Endometrial microvascular endothelial cells (primary cell): ENCODE results near the gene MIER3. TPM values are rescaled to one million over a fixed set of nuclear protein-coding genes. Genes with fewer than 3 reads are reported as not detected.
"Not testable (repeated sequence)": the region's sequence is repeated elsewhere in the genome, so short reads cannot be mapped to it uniquely, and the experiment has no call there.

ENCODE experiments used
- in situ Hi-C: cut with HindIII; loops from 2 replicates; pipeline ENCODE4 v1.10.0; 2017; ENCODE audit warnings: low sequenced_read_pairs, low pct_unique_long_range_greater_than_20kb; ENCODE audit errors: inconsistent ontology term
- total RNA-seq: library from RNA; depleted of rRNA; stranded (reverse); fragments of >200 nt; gene quantifications from one replicate; pipeline ENCODE4 v1.2.3, GENCODE V29; 2015; ENCODE audit errors: inconsistent ontology term

MIER3 gene, protein sequence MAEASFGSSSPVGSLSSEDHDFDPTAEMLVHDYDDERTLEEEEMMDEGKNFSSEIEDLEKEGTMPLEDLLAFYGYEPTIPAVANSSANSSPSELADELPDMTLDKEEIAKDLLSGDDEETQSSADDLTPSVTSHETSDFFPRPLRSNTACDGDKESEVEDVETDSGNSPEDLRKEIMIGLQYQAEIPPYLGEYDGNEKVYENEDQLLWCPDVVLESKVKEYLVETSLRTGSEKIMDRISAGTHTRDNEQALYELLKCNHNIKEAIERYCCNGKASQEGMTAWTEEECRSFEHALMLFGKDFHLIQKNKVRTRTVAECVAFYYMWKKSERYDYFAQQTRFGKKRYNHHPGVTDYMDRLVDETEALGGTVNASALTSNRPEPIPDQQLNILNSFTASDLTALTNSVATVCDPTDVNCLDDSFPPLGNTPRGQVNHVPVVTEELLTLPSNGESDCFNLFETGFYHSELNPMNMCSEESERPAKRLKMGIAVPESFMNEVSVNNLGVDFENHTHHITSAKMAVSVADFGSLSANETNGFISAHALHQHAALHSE
- total RNA-seq, result 9.1 TPM

DNA sequence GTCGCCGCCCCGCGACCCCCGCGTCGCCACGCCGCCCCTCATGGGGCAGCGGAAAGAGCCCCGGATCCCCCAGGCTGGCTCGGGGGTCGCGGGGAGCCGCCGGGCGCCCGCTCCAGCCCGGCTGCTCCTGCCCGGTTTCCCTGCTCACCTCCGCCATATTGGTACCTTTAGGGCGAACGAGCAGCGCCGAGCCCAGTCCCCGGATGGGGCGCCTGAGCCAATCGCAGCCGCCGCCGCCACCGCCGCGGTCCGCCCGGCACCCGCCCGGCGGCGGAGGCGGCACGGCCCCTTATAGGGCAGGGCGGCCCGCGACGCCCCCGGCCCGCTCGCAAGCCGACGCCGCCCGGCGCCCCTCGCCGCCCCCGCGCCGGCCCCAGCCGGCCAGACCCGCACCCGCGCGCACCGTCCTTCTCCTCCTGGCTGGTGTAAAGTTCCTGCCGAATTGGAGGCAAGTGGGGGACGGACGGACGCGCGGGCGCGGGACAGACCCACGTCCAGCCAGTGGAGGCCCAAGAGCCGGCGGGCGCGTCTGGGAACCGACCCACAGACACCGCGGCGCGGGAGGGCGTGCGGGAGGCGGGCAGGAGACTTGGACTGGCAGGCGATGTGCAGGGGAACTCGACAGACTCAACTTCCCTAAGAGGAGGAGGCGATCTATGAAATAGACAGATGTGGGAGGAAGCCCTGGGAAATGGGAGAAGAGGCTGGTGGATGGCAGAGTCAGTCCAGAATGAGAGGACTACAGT, at the start of gene MIER3:
Gene MIER3 (minus strand): TSS at position 178 of the 746 bp plus-strand sequence. CDS start 21 bp downstream, at position 157.
- in situ Hi-C loops, result no loop called here

DNA sequence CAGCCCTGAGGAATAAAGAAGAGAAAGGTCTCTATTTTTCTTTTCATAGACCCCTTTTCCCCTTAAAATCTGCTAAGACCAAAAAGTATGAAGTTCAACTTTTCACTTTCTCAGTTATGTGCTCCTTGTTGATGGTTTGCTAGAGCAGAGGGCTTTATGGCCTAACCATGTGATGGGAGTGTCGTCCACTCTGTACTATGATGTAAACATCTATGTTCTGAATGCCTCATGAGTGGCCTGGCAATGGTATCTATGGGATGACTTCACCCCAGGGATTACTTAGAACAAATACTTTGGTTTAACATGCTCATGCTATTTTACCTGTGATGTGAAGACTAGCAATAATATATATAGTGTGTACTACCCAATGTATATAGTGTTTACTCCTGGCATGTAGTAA, 43.7 kb upstream of the MIER3 start:
- in situ Hi-C loops, result no loop called here

DNA sequence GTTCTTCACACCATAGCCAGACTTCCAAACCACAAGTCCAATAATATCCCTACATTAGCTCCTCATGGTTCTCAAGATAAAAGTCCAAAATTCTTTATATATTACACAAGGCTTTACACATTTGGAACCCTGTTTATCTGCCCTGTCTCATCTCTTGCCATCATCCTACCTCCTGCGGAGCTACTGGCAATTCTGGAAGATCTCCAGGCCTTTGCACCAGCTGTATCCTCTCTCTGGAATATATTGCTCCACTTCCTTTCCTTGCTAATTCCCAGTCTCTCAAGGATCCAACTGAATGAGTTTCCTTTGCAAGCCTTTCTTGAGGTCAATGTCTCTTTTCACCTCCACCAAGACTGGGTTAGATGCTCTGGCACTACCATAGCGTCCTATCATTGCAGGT, 41.3 kb upstream of the MIER3 start:
- in situ Hi-C loops, result no loop called here

DNA sequence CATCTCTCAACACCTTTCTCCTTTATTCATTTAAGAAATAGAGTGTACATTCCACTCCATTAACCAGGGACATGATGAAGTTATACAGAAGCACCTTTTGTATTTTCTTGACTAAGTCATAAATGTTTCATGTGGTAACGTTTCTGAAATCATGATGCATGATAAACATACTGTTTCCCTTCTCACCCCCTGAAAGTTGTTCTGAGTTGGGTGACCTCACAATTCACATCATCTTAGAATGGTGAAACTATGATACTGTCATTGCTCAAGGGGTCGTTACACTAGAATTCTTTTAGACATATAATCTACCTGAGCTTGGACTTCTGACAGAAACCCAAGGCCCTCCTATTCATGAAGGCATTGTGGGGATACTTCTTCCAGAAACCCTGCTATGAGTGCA, 37.8 kb upstream of the MIER3 start:
- in situ Hi-C loops, result no loop called here

DNA sequence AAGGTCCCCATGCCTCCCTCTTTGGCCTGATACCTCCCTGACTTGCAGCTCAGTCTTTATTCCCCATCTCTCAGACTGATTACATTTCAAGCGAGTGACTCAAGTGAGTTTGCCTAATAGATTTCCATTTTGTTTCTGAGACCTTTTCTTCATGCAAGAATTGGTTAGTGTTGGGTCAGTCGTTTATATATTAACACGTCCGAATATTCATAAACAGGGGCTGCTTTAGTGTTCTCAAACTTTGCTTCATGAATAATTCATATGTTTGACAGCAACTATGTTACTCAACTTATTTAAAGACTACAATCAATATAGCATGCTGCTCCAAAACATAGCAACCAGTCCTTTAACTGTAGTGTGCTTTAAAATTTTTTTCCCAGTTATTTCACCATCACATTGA, 36.6 kb upstream of the MIER3 start:
- in situ Hi-C loops, result no loop called here

DNA sequence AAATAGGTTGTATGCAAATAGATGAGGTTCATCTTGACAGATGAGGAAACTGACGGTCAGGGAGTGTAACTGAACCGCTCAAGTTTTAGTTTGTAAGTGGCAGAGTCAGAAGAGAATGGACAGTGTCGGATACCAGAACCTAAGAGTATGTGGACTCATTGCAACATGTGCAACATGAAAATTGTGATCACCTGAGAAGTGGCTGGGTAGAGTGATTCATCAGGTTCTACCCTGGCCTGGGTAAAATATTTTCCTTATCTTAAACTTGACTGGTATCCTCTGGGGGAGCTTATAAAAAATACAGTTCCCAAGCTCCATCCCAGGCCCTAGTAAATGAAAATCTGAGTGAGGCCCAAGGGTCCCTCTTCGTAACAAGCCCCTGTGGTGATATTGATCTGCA, 35.2 kb upstream of the MIER3 start:
- in situ Hi-C loops, result no loop called here

DNA sequence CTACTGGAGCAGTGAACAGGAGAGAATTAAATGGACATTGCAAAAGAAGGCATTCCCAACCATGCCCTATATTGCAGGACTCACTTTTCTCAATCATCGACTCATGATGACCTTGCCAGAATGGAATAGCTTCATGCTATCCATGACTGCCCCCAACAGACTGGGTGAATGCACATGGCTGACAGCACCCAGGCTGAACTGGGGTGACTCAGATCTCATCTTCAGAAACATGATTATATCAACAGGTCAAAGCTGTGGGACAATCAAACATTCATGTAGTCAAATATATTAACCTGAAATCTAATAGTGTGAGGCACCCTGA, 34.7 kb upstream of the MIER3 start:
- in situ Hi-C loops, result no loop called here

DNA sequence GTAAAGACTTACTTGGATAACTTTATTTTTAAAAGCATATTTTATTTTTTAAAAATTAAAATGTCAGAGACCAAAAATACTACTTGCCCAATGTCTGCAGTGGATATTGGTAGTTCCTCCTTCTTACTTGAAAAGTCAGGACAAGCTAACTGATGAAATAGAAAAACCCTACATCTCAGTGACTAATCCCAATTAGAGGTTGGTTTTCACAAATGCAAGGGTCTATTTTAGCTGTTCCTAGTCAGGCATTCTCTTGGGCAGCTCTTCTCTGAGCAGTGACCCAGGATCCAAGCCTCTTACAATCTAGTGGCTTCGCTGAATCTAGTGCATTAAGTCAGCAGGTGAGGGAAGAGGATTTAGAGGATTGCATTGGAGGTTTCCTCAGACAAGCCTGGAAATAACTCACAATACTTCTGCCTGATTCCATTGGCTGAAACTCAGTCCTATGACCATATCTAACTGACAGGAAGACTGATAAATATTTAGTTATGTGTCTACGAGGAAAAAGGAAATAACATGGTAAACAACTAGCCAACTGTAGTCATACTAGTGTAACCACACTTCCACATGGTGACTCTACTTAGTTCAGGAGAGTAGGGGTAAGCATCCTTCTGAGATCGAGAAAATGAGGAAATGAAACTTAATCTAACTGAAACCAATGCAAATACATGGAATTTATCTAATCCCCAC, 34.2 kb upstream of the MIER3 start:
- in situ Hi-C loops, result no loop called here

DNA sequence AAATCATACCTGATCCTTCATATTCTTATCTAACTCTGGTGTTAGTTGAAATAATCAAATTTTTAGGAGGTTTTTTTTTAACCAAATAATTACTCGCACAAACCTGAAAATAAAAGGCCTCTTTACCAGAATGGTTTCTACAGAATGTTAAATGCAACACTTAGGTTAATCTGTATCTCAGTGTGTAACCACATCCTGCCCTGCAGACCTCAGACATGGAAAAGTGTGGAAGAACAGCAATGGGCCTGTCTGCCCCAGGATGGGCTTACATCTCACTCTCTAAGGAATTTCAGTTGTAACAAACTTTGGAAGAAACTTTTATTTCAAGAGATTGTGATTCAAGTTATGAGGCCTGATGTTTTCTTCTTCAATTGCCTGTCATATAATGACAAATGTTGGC, 32.5 kb upstream of the MIER3 start:
- in situ Hi-C loops, result no loop called here

DNA sequence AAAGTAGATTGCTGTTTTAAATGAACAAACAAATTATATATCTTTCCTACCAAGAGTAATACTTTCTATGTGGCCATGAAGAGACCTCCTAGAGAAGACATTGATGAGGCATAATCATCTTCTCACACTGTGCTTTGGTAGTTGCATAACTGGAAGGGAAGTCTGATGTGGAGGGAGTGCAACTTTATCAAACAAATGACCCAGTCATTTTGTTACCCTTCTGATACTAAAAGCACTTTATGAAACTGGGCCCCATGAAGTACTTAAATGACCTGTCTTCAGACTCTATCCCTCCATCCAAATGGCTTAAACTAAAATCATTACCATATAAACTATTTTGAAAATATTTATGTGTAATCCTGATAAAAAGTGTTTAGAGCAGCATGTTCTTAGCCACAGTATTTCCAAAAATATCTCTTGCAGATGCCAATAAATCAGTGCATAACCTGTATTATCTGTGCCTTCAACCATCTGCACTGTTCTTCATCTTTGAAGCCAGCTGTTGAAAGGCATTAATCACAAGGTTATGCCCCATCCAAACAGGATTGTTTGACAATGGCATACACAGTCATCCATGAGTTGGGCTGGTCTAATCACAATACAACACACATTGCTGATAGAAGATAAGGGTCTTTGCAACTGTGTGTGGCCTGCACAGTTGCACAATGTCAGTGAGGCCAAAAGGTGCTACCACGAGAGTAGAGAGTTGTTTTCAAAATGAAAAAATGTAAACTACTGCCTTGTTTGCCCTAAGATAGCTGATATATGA, 31.9 kb upstream of the MIER3 start:
- in situ Hi-C loops, result no loop called here

DNA sequence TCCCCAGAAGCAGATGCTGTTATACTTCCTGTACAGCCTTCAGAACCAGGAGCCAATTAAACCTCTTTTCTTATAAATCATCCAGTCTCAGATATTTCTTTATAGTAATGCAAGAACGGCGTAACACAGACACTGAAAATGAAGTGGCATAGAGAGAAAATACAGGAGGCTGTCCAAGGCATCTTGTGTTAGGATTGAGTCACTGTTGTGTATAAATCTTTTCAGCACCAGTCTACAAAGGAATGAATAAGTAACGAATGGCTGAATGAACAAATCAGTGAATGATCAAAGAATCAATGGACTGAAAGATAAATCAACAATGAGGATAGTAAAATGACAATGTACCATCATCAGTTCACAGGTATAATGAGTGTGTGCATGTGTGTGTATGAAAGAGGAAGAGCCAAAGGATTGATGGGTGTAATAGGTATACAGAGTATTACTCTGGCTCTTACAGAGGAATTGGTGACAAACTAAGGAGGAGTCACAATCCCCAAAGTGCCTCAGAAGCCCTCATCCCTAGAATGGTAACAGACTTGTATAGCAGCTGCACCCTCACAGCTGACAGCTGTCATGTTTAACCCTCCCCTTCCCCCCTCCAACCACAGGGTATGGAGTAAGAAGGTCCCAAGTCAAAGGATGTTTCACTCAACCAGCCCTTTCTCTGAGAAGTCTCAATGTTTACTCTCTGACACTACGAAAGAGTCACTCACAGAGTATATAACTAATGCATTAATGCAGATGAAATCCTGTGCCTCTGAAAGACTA, 29.8 kb upstream of the MIER3 start:
- in situ Hi-C loops, result no loop called here

DNA sequence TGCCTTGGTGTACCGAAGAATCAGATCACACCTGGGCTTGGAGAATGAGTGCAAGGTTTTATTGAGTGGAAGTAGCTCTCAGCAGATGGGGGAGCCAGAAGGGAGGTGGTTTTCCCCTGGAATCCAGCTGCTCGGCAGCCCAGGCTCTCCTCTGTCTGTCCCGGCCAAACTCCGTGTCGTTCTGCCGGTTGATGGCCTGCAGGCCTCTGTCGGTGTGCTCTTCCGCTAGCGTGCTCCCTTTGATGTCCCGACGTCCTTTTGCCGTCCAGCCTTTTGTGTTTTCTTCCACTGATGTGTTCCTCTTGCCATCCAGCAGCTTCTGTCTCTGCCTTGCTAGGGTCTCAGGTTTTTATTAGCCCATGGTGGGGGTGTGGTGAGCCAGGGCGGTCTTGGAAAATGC, 28.0 kb upstream of the MIER3 start:
- in situ Hi-C loops, result no loop called here

DNA sequence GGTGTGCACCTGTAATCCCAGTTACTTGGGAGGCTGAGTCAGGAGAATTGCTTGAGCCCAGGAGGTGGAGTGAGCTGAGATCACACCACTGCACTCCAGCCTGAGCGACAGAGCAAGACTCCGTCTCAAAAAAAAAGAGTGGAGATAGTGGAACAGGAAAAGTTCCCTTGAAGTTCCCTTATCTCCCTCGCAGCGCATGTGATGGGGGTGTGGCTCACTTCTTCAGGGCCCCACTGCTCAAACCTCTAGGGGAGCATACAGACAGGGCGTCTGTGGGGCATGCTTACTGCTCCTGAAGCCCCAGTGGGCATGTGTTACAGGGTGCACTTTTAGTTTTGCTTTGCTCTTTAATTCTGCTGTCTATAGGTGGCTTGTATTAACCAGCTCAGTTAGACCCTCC, 27.6 kb upstream of the MIER3 start:
- in situ Hi-C loops, result not testable (repeated sequence)

DNA sequence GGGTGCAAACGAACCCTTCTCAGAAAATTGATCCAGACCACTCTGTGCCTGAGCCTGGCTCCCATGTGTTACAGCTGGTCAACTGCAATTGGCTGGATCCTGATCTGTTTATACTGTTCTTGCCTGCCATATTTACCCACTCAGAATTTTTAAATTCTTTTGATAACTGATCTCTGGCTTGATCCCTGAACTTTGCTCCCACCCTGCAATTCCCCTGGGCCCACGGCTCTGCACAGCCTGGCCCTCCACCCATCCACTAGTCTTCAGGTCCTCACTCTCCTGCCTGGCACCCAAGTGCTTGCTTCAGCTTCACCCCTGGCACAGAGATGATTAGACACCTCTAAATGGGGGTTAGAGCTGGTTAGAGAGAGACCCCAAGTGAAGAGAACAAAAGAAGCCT, 25.9 kb upstream of the MIER3 start:
- in situ Hi-C loops, result no loop called here

DNA sequence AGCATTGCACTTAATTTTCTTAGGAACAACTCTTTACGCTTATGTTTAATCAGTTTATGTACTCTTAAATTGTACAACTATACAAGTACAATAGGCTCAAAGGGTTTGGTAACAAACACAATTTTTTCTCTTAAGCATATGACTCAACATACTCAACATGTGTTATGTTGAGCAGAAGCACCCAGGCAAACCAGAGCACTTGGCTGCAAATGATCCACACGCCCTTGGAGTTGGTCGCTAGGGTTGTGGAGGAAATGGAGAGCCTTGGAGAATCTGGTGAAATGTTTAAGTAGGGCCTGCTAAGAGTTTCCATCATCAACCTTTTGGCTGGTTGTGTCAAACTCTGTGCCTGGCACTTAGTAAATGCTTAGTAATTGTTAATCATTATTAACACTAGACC, 25.1 kb upstream of the MIER3 start:
- in situ Hi-C loops, result no loop called here

DNA sequence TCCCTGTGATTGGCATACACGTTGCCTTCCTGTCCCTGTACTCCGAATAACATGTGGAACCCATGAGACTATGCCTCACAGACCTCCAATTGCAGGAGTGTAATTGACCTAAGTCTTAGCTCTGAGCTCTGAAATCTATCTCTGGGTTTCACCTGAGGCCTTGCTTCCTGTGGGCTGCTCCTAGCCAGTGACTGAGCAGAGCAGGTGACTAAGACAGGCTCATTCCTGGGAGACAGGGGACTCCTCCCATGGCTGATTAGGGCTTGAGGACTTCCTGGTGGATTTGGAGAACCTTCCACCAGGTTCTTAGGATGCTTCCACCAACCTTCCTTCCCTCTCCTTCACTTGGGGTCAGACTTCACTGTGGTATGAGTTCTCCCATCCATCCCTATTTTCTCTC, 22.3 kb upstream of the MIER3 start:
- in situ Hi-C loops, result no loop called here

DNA sequence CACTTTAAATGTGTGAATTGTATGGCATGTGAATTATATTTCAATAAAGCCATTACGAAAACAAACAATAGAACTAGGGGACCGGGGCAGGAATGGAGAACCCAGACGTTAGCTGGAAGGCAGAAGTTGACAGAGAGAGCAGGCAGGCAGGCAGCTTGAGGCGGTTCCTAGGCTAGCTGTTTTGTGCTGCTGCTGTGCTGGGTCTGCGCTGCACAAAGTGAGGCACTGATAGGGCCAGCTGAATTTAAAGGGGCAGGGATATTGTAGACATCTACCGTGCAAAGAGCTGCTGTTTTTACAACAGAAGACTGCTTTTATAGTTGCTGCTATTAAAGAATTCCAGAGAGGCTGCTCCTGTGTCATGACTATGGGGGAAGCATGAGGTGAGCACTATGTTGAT, 21.6 kb upstream of the MIER3 start:
- in situ Hi-C loops, result no loop called here

DNA sequence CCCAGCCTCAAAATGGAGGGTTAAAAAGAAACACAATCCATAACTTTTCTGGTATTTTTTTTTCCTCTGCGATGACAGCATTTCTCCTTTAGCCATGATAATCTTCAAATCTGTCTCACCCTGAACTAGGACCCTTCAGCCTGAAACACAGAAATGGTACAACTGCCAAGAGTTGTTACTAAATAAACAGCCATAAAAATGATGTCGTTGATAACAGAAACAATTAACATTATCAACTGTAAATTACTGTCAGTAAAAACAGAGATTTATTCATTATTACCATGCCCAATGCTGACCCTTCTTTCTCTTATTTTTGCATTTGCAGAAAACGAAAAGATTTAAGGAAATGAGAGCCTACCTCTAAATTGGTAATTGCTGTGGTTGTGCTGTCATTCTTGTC, 19.4 kb upstream of the MIER3 start:
- in situ Hi-C loops, result no loop called here
